ENCODE results near the gene SLC2A4.

GRCh38 chr17:7279448-7279847, 2.1 kb upstream of the SLC2A4 start:
- no peak for TF ChIP-seq CTCF (IDR thresholded peaks at IDR 0.05)
- TF ChIP-seq EP300 (IDR thresholded peaks at IDR 0.05) = no peak
- no peak for TF ChIP-seq POLR2AphosphoS5 (IDR thresholded peaks at IDR 0.05)
- TF ChIP-seq POLR2A (IDR thresholded peaks at IDR 0.05; ENCODE audit: low read depth) = no peak

Data from esophagus muscularis mucosa (tissue), 4 donors.